IPS-NIHi7 (cell line): ENCODE data around the gene CEACAM16.
A peak's percentile ranks its signal among the peaks of the same experiment; 100 is the strongest.

Source experiments
- DNase-seq: peaks from one replicate; pipeline ENCODE4 v3.0.0; 2012; ENCODE audit warnings: mixed read lengths; ENCODE audit errors: extremely low spot score

Gene CEACAM16

GRCh38 chr19:44723952-44724319, 25.0 kb downstream of the CEACAM16 start:
- DNase-seq = peak; percentile 93

- DNase-seq = peak; percentile 46
These were observed 26.3 kb downstream of the CEACAM16 start for GRCh38 chr19:44725251-44725650.

- DNase-seq = no peak
These were observed 26.7 kb downstream of the CEACAM16 start for GRCh38 chr19:44725684-44726083.

- no peak for DNase-seq
These were observed 27.5 kb downstream of the CEACAM16 start for GRCh38 chr19:44726465-44726864.

GRCh38 chr19:44728178-44728577, 29.2 kb downstream of the CEACAM16 start:
- no peak for DNase-seq

- DNase-seq = no peak
These were observed 30.6 kb downstream of the CEACAM16 start for GRCh38 chr19:44729516-44730033.

GRCh38 chr19:44731081-44731480, 32.1 kb downstream of the CEACAM16 start:
- no peak for DNase-seq

- no peak for DNase-seq
These were observed 32.7 kb downstream of the CEACAM16 start for GRCh38 chr19:44731622-44732021.

GRCh38 chr19:44732235-44733014, 33.5 kb downstream of the CEACAM16 start:
- DNase-seq = no peak

- no peak for DNase-seq
These were observed 35.4 kb downstream of the CEACAM16 start for GRCh38 chr19:44734357-44734756.

- DNase-seq = peak; percentile 1
These were observed 36.1 kb downstream of the CEACAM16 start for GRCh38 chr19:44735011-44735410.

- peak; percentile 14 for DNase-seq
These were observed 38.5 kb downstream of the CEACAM16 start for GRCh38 chr19:44737238-44738071.

- DNase-seq = no peak
These were observed 39.2 kb downstream of the CEACAM16 start for GRCh38 chr19:44738136-44738535.

- DNase-seq = peak; percentile 6
These were observed 39.9 kb downstream of the CEACAM16 start for GRCh38 chr19:44738603-44739558.

- peak; percentile 22 for DNase-seq
These were observed 41.4 kb downstream of the CEACAM16 start for GRCh38 chr19:44740351-44740824.

- peak; percentile 1 for DNase-seq
These were observed 42.3 kb downstream of the CEACAM16 start for GRCh38 chr19:44741258-44741731.

- DNase-seq = peak; percentile 62
These were observed 42.9 kb downstream of the CEACAM16 start for GRCh38 chr19:44741841-44742329.

GRCh38 chr19:44742330-44743061, 43.5 kb downstream of the CEACAM16 start:
- peak; percentile 2 for DNase-seq

- DNase-seq = no peak
These were observed 46.0 kb downstream of the CEACAM16 start for GRCh38 chr19:44744871-44745332.

GRCh38 chr19:44745341-44745831, 46.4 kb downstream of the CEACAM16 start:
- peak; percentile 41 for DNase-seq
